NK-92 (cell line): ENCODE measurements around the gene ZNF791.
"Not testable (repeated sequence)": the region's sequence is repeated elsewhere in the genome, so short reads cannot be mapped to it uniquely, and the experiment has no call there.

Source experiments
- DNase-seq: peaks from one replicate; lab custom pipeline; 2025; ENCODE audit not compliant: unreplicated experiment; lab: John Stamatoyannopoulos, UW

The ZNF791 gene

DNA sequence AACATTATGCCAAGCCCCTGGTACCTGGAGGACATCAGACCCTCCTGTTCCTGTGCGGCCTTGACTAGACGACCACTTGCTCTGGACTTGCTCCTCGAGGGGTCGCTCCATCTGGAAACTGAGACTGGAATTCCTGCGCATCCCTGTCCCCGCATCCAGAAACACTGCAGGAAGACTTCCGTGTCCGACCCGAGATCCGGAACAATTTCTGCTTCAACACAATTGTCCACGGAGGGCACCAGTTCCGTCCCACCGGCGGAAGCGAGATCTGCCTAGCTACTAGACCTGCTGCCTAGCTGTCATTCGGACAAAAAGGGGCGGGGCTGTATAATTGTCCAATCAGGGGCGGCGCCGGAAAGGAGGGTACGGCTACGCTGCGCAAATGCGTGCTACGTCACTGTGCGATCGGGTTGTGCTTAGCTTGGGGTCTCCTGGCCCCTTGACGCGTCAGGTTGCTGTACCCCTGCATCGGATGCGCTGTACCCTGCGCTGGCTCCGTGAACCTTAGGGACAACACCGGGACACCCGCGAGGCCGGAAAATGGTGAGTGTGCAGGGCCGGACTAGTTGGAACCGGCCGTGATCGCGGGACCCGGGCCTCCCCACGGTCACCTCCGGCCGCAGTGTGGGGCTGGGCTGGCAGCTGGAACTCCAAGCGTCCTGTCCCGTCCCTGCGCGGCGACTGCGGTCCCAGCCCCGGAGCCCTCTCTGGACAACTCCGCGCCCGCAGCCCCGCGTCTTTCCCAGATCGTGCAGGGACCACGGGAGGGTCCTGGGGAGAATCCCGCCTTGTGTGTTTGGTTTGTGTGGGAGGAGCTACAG lies at the start of gene ZNF791, which contains the start of gene ZNF490:
ZNF791 (plus strand) TSS at position 381 of the 821 bp plus-strand sequence; CDS start at position 541, 160 bp downstream.
ZNF490 (minus strand) TSS at position 274 of the 821 bp plus-strand sequence; CDS start at position 141, 133 bp downstream.
- DNase-seq, result peak; percentile 93

DNA sequence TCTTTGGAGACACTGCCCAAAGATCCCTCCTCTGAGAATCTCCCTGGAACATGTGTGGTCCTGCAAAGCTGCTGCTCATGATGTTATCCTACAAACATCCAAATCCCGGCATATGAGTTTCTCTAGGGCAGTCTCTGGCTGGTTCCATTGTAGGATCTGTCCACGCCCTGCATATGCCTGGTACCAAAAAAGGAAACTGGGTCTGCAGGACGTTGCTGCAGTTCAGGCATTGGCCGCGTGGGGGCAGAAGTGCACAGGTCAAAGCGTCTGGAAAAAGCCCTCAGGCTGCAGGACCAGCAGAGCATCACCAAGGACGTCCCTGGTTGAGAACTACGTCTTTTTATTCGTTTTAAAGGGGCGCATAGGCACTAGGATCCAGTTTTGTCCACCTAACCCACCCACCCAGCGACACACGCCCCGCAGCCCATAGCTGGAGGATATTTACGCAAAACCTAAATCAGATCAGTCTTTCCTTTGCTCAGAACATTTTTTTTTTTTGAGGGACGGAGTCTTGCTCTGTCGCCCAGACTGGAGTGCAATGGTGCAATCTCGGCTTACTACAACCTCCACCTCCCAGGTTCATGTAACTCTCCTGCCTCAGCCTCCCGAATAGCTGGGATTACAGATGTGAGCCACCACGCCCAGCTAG lies 46.6 kb upstream of the ZNF791 start:
- DNase-seq, result peak; percentile 58

DNA sequence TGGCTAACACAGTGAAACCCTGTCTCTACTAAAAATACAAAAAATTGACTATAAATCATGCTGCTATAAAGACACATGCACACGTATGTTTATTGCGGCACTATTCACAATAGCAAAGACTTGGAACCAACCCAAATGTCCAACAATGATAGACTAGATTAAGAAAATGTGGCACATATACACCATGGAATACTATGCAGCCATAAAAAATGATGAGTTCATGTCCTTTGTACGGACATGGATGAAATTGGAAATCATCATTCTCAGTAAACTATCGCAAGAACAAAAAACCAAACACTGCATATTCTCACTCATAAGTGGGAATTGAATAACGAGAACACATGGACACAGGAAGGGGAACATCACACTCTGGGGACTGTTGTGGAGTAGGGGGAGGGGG lies 44.3 kb upstream of the ZNF791 start:
- not testable (repeated sequence) for DNase-seq

DNA sequence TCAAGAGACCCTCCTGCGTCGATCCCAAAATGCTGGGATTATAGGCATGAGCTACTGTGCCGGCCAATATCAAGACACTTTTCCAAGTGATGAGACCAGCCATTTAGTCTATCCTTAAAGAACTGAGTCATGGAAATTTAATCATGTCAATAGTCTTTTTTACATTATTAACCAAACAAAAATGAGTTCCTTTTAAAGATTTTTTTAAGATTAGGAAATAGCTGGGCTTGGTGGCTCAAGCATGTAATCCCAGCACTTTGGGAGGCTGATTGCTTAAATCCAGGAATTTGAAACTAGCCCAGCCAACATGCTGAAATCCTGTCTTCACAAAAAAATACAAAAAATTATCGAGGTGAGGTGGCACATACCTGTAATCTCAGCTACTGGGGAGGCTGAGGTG lies 42.8 kb upstream of the ZNF791 start:
- DNase-seq, result no peak

DNA sequence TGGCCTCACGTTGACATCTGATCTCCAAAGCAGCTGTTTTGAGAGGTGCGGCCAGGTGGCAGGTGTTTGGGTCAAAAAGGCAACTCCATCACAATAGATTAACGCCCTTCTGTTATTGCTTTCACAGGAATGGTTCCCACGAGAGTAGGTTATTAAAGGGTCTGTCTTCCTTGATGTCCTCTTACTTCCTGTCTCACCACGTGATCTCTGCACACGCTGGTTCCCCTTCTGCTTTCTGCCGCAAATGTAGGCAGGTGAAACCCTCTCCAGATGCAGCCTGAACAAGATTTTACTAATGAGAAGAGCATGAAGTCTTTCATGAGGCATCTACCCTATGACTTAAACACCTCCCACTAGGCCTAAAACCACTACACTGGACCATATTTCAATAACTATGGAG lies 36.7 kb upstream of the ZNF791 start:
- no peak for DNase-seq

DNA sequence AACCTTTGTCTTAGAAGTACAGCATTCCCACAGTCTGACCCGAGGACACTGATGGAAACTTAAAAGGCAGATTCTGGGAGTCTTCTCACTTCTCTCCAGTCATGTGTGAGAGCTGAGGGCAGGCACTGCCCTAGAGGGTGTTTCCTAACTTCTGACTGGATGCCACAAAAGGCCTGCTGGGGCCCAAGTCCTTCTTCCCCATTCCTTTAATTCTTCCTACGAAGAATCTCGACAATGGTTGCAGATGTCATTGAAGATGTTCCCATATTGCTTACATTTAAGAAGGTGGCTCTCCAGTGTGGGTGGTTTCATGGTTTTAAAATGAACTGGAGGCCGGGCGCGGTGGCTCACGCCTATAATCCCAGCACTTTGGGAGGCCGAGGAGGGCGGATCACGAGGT lies 32.1 kb upstream of the ZNF791 start:
- DNase-seq, result no peak

DNA sequence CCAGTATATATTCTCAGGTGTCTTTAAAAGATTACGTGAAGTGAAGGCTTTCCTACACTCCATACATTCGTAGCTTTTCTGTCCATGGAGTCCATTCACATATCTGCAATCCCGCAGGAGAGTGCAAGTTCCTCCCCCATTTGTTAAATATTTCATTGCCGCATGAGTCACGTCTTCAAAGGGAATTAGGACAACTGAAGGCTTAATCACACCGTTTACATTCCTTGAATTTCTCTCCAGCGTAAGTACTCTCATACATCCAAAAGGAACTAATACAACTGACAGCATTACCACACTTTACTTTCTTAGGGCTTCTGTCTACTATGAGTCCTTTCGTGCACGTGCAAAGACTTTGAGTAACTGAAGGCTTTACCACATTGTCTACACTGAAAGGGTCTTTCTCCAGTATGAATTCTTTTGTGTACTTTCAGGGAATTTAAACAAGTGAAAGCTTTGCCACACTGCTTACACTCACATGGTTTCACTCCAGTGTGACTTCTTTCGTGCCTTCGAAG lies 30.5 kb upstream of the ZNF791 start:
- DNase-seq, result no peak

DNA sequence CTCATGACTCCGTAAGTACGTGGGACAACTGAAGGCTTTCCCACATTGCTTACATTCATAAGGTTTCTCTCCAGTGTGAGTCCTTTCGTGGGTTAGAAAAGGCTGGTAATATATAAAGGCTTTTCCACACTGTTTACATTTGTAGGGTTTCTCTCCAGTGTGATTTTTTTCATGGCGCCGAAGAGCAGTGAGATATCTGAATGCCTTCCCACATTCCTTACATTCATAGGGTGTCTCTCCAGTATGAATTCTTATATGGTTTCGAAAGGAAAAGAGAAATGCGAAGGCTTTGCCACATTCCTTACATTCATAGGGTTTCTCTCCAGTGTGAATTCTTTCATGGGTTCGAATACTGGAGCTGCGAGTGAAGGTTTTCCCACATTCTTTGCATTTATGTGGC lies 29.6 kb upstream of the ZNF791 start:
- DNase-seq, result no peak

DNA sequence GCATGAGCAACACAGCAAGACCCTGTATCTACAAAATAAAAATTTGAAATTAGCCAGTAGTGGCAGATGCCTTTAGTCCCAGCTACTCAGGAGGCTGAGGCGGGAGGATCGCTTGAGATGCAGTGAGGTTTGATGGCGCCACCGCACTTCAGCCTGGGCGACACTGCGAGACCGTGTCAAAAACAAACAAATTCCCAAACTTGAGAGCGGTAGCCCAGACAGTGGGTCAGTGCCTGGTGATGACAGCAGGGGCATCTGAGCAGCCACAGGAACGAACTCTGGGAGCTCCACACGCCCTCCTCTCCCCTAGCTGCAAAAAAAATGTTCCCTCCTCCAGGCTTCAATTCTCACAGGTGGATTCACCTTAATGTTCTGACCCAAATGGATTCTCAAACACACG lies 14.2 kb upstream of the ZNF791 start:
- no peak for DNase-seq

DNA sequence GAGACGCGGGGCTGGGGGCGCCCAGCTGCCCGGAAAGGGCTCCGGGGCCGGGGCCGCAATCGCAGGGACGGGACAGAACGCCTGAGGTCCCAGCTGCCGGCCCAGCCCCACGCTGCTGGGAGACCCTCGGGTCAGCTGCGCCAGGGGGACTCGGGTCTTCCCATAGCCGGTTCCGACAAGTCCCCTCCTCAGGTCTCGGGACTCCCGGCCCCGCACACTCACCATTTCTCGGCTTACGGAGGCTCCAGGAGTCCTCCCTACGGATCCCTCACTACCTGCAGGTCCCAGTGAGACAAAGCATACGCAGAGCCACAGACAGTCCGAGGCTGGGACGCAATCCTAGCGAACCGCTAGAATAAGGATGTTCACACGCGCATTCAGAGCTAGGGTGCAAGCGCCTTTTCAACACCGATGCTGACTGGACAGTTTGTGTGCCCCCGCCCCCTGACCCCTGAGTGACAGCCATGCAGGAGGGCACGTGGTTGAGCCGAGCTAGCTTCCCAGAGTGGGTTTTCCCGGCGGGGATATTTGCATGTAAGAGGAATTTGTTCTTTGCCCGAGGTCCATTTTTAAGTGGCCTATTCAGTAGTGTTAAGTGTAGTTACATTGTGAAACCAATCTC lies 13.7 kb upstream of the ZNF791 start:
- DNase-seq, result no peak

DNA sequence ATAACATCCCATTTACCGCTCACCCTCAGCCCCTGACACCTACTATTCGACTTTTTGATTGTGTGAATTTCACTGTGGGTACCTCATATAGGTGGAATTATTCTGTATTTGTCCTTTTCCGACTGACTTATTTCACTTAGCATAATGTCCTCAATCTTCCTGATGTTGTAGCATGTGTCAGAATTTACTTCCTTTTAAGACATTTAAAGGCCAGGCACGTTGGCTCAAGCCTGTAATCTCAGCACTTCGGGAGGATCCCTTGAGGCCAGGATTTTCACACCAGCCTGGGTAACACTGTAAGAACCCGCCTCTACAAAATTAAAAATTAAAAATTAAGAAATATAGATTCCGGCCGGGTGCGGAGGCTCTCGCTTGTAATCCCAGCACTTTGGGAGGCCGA lies 13.1 kb upstream of the ZNF791 start:
- DNase-seq, result no peak

DNA sequence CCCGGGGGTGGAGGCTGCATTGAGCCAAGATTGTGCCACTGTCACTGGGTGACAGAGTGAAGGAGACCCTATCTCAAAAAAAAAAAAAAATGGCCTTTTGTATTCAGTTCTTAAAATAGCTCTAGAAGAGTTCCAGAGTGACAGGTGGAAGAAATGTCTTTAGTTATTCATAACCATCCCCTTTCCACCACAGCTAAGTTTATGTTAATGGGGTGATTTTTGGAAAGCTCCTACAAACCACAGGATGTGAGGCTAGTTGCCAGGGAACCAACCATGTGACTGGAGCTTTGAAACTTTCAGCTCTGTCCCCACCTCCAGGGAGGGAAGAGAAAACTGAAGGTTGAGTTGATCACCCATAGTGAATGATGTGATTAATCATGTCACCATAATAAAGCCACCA lies 7.0 kb upstream of the ZNF791 start:
- DNase-seq, result no peak

DNA sequence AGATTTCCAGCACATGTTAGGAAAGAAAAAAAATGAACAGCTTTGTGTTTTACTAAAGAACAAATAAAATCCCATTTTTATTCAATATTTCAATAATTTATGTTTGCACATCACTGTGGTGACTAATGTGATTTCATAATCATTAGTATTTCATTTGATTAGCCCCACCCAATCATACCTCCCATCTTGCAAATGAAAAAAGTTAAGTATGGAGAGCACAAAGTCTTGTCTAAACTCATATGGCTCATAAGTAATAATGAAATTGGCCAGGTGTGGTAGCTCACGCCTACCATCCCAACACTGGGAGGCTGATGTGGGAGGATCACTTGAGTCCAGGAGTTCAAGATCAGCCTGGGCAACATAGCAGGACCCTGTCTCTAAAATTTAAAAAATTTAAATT lies 3.9 kb upstream of the ZNF791 start:
- DNase-seq, result no peak

DNA sequence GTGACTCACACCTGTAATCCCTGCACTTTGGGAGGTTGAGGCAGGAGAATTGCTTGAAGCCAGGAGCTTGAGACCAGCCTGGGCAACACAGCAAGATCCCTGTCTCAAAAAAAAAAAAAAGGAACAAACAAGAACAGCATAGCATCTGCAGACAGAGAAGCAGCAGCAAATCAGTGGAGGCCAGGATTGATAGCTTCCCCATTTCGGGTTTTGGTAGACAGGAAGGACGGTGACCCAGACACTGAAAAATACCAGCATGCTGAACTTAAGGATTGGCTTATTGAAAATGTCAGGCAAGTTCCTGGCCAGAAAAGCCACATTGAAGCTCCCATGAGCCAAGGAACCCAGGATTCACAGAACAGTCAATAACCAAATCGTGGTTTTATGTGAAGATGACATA lies 3.1 kb upstream of the ZNF791 start:
- no peak for DNase-seq

DNA sequence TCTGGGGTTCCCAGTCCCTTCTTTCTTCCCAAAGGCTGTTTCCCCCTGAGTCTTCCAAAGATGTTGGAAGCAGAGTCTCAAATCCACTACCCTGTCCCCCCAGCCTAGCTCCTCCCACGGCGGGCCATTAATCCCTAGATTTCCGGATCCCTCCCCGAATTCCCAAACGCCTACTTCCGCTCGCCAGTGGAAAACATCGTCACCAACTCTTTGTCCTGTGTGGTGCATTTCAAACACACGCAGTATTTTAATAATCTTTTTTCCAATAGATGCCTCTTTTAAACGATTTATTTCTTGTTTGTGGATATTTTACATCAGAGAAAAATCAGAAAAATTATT lies 610 bp downstream of the ZNF791 start:
- DNase-seq, result no peak

DNA sequence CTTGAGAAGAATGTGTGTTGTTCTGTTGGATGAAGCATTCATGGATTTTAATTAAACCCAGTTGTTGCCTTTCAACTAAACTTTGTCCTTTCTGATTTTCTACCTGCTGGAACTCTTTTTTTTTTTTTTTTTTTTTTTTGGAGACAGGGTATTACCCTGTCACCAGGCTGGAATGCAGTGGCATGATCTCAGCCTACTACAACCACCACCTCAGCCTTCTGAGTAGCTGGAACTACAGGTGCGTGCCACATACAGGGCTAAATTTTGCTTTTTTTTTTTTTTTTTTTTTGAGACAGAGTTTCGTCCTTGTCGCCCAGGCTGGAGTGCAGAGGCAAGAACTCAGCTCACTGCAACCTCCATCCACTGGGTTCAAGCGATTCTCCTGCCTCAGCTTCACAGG lies 6.9 kb downstream of the ZNF791 start:
- DNase-seq, result no peak

DNA sequence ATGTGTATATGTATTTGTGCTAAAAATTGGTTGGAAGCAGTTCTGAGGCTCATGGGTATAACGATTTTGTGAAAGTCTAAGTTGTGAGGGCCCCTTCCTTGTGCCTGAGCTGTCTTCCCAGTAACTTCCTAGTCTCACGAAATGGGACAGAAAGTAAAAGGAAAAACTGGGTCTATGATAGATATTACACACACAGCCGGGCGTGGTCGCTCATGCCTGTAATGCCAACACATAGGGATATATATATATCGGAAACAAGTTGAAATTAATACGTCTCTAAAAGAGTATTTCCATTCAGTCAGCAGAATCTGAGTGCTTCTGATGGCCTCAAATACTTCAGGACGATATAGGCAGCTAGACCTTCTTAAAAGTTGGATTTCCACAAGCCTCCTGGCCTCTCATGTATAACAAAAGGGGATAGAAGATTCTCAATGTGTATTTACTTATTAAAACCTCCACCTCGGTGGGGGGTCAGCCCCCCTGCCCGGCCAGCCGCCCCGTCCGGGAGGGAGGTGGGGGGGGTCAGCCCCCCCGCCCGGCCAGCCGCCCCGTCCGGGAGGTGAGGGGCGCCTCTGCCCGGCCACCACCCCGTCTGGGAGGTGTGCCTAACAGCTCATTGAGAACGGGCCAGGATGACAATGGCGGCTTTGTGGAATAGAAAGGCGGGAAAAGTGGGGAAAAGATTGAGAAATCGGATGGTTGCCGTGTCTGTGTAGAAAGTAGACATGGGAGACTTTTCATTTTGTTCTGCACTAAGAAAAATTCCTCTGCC lies 10.7 kb downstream of the ZNF791 start:
- not testable (repeated sequence) for DNase-seq

DNA sequence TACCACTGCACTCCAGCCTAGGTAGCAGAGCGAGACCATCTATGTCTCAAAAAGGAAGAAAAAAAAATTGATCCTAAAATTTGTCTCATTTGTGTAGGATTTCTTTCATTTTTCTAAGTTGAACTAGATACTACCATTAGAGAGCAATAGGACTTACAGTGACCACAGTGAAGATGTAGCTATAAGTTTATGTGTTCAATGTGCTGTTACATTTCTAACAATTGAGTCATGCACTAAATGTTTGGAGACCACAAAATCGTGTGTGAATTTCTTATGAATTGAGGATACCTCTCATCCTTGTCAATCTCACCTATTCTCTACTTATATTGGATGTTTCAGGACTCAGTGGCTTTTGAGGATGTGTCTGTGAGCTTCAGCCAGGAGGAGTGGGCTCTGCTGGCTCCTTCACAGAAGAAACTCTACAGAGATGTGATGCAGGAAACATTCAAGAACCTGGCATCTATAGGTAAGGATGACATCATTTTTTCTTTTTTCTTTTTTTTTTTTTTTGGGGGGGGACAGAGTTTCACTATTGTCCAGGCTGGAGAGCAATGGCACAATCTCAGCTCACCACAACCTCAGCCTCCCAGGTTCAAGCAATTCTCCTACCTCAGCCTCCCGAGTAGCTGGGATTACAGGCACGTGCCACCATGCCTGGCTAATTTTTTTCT lies 12.8 kb downstream of the ZNF791 start:
- no peak for DNase-seq

DNA sequence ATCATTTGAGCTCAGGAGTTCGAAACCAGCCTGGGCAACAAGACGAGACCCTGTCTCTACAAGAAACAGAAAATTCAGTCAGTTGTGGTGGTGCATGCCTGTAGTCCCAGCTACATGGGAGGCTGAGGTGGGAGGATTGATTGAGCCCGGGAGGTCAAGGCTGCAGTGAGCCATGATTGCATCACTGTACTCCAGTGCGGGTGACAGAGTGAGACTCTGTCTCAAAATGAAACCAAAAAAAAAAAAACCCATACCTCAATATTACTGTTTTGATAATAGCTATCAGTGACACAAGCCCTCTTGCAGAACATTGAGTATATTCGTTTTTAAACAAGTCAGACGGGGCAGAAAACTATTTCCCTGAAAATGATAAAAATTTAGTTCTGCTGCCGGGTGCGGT lies 16.2 kb downstream of the ZNF791 start:
- DNase-seq, result no peak
